B cell (primary cell): Measurements from ENCODE around the gene PLA2G2D. TPM values are rescaled to one million over a fixed set of nuclear protein-coding genes. Genes with fewer than 3 reads are reported as not detected.

ENCODE experiments used
- ATAC-seq: fragments of 200-7000 bp; cut with Tn5 transposase; one replicate; pipeline ENCODE4 v1.10.0; 2021; ENCODE audit warnings: low read depth, mild to moderate bottlenecking, moderate number of reproducible peaks, moderate library complexity
- CTCF ChIA-PET: fragments of 350-600 bp; sonication (Branson Sonifier 250); formaldehyde crosslinking; loops from one replicate; lab custom pipeline; 2021; ENCODE audit warnings: antibody characterized with exemption, inconsistent platforms; lab: Charles Lee
- POLR2A ChIA-PET: fragments of 350-600 bp; sonication (Branson Sonifier 250); formaldehyde crosslinking; loops from one replicate; lab custom pipeline; 2021; ENCODE audit warnings: antibody characterized with exemption; lab: Charles Lee
- DNase-seq: peaks from one replicate; pipeline ENCODE4 v3.0.0; 2013
- H2AFZ ChIP-seq: 2 replicates; pipeline ENCODE4 v1.6.1; 2012; ENCODE audit warnings: mild to moderate bottlenecking, low read depth, low read length; ENCODE audit not compliant: insufficient read depth, poor library complexity, severe bottlenecking
- H3K27ac ChIP-seq, 2 donors: 1 replicate in 1 of 2; 2 replicates in 1 of 2; pipeline ENCODE4 v1.5.1; 2012 to 2013; ENCODE audit warnings: low read length in 2 of 2, mild to moderate bottlenecking in 2 of 2, moderate library complexity in 1 of 2
- H3K27me3 ChIP-seq, 4 experiments: fragments of 200-600 bp in 1 of 4; sonication (generic) in 1 of 4; replicated peaks in 1 of 4; 1 replicate in 2 of 4; 2 replicates in 2 of 4; pipeline versions ENCODE4 v1.6.1 to v1.7.0; 2013 to 2016; ENCODE audit warnings: low read length in 3 of 4, mild to moderate bottlenecking in 2 of 4, mixed read lengths in 1 of 4, moderate library complexity in 1 of 4; ENCODE audit not compliant: insufficient read depth in 4 of 4, control insufficient read depth in 3 of 4; ENCODE audit errors: control extremely low read depth in 1 of 4
- H3K36me3 ChIP-seq, 2 experiments: replicated peaks in 1 of 2; 1 replicate in 1 of 2; 2 replicates in 1 of 2; pipeline versions ENCODE4 v1.6.1 to v1.7.1; 2013; ENCODE audit warnings: low read length in 1 of 2; ENCODE audit not compliant: insufficient read depth in 2 of 2, control insufficient read depth in 1 of 2; ENCODE audit errors: control extremely low read depth in 1 of 2, extremely low read depth in 1 of 2
- H3K4me1 ChIP-seq, 2 donors: fragments of 200-600 bp in 1 of 2; sonication (generic) in 1 of 2; 1 replicate in 1 of 2; 2 replicates in 1 of 2; pipeline versions ENCODE4 v1.5.1 to v1.6.1; 2013 to 2017; ENCODE audit warnings: low read length in 2 of 2; ENCODE audit not compliant: control insufficient read depth in 2 of 2, insufficient read depth in 2 of 2
- H3K4me2 ChIP-seq: replicated peaks from 2 replicates; pipeline ENCODE3; 2012; ENCODE audit warnings: mild to moderate bottlenecking, low read depth, low read length; ENCODE audit not compliant: poor library complexity, severe bottlenecking
- H3K4me3 ChIP-seq, 5 experiments: fragments of 200-600 bp in 1 of 5; sonication (generic) in 1 of 5; 1 replicate in 3 of 5; 2 replicates in 2 of 5; pipeline versions ENCODE4 v1.5.1 to v1.7.0; 2011 to 2016; ENCODE audit warnings: low read length in 4 of 5, mild to moderate bottlenecking in 4 of 5, low read depth in 2 of 5, control low read depth in 1 of 5, moderate library complexity in 1 of 5; ENCODE audit not compliant: insufficient read depth in 1 of 5; ENCODE audit errors: control extremely low read depth in 1 of 5, extremely low read depth in 1 of 5
- H3K79me2 ChIP-seq: fragments of 200-600 bp; sonication (generic); one replicate; pipeline ENCODE4 v1.6.0; 2016; ENCODE audit warnings: low read length; ENCODE audit not compliant: control insufficient read depth, insufficient read depth
- H3K9ac ChIP-seq: fragments of 200-600 bp; sonication (generic); 2 replicates; pipeline ENCODE4 v1.6.1; 2017; ENCODE audit warnings: mild to moderate bottlenecking, low read length, moderate library complexity
- H3K9me3 ChIP-seq, 3 donors: one replicate each; pipeline versions ENCODE4 v1.6.1 to v1.7.1; 2013; ENCODE audit warnings: low read length in 2 of 3; ENCODE audit not compliant: control insufficient read depth in 2 of 3, insufficient read depth in 1 of 3; ENCODE audit errors: control extremely low read depth in 1 of 3
- H4K20me1 ChIP-seq: 2 replicates; pipeline ENCODE4 v1.6.0; 2012; ENCODE audit warnings: mild to moderate bottlenecking, low read length; ENCODE audit not compliant: insufficient read depth, control insufficient read depth, poor library complexity, severe bottlenecking
- H3K27ac Mint-ChIP-seq: one replicate; pipeline ENCODE4 v1.8.0; 2021; ENCODE audit warnings: mixed read lengths
- H3K27me3 Mint-ChIP-seq: one replicate; pipeline ENCODE4 v1.8.0; 2021; ENCODE audit warnings: mixed read lengths
- H3K4me1 Mint-ChIP-seq: one replicate; pipeline ENCODE4 v1.8.0; 2021; ENCODE audit warnings: mixed read lengths
- H3K4me3 Mint-ChIP-seq: one replicate; pipeline ENCODE4 v1.8.0; 2021; ENCODE audit warnings: mixed read lengths
- H3K9me3 Mint-ChIP-seq: one replicate; pipeline ENCODE4 v1.8.0; 2022; ENCODE audit warnings: mixed read lengths; ENCODE audit not compliant: insufficient read depth
- EZH2 ChIP-seq: IDR thresholded peaks from 2 replicates; pipeline ENCODE4 v1.6.1; 2012; ENCODE audit warnings: borderline replicate concordance, low read depth, mild to moderate bottlenecking, moderate library complexity, low read length; ENCODE audit not compliant: insufficient read depth, poor library complexity, severe bottlenecking
- WGBS: methylation state at CpG from one replicate; pipeline ENCODE4 v1.1.5; 2013; ENCODE audit warnings: missing lambda C conversion rate; ENCODE audit not compliant: insufficient coverage; 5-methylcytosine and 5-hydroxymethylcytosine counted together
- intact Hi-C: fragments of 100-400 bp; cut with micrococcal nuclease; formaldehyde crosslinking; loops from one replicate; pipeline ENCODE4 v1.10.0; 2022
- polyA plus RNA-seq: library from polyadenylated mRNA; depleted of rRNA; stranded (reverse); fragments of >200 nt; gene quantifications from 2 replicates; pipeline ENCODE4 v1.2.3, GENCODE V29; 2012
- total RNA-seq, 2 donors: library from RNA; stranded (reverse); fragments of 120-200 nt in 1 of 2; gene quantifications; 1 replicate in 1 of 2; 2 replicates in 1 of 2; pipeline versions ENCODE4 v1.2.3 to v1.2.4, GENCODE V29; 2013 to 2022
- TF ChIP-seq, protein P1 (sequence below): fragments of 200-600 bp; IDR thresholded peaks from one replicate; pipeline ENCODE4 v1.8.0; 2022; ENCODE audit warnings: antibody characterized with exemption, mild to moderate bottlenecking

Gene PLA2G2D
- total and polyA plus RNA-seq, 2 donors (not counting 1 experiment from before 2014, with no cell fraction given), result 2.3 to 2.8 TPM

DNA sequence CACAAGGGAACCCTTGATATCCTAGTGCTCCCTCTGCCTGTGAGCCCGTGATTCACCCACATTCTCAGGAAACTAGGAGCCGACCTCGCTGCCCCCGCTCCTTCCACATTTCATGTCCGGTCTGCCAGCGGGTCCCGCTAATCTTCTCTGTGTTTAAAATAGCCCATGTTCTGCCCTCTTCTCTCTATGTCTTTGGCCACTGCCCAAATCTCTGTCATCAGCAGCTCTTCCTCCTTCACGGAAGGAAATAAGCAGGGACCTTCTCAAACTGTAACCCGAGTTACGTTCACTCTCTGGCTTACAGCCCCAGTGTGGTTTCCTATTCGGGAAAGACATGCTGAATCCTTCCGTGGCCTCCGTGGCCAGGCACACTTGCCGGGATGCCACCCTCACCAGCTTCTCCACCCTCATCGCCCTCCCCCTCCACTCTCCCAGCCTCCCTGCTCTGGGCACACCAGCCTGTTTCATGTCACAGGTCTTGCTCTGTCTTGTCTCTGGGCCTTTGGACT, 45.4 kb upstream of the PLA2G2D start:
- no peaks in the 10 kb centered on the region for H4K20me1 ChIP-seq
- H3K27ac ChIP-seq, result no peak overlapping the region
- H3K27me3 ChIP-seq, result peaks cover 0 to 10% (median 0%) of the 10 kb centered on the region in 4 experiments
- H3K9ac ChIP-seq, result no peak overlapping the region
- H3K4me1 ChIP-seq, result no peaks in the 10 kb centered on the region
- Mint-ChIP-seq H3K9me3 (peaks cover 22% of the 10 kb centered on the region), H3K27me3 (peaks cover 24% of the 10 kb centered on the region), H3K4me3 (no peak overlapping the region), H3K4me1 (no peaks in the 10 kb centered on the region), H3K27ac (no peak overlapping the region)
- DNase-seq, result no peak
- WGBS, result 90% methylated on average over 15 of the region's 15 CpGs
- intact Hi-C loops, result no loop called here
- ChIA-PET POLR2A (no interaction called here), CTCF (interaction anchor here (1.0 to 2.5 kb wide), 3 partner anchors 12 to 248 kb away, joined by 4 to 14 read pairs (median 9); no protein-coding TSS in a partner anchor)
- H2AFZ ChIP-seq, result no peak overlapping the region
- H3K9me3 ChIP-seq, result peaks cover 0 to 68% (median 23%) of the 10 kb centered on the region in 3 donors
- no peak for ATAC-seq
- no peaks in the 10 kb centered on the region for H3K36me3 ChIP-seq
- no peaks in the 10 kb centered on the region for H3K79me2 ChIP-seq
- no peak for TF ChIP-seq EZH2
- TF ChIP-seq, protein P1, sequence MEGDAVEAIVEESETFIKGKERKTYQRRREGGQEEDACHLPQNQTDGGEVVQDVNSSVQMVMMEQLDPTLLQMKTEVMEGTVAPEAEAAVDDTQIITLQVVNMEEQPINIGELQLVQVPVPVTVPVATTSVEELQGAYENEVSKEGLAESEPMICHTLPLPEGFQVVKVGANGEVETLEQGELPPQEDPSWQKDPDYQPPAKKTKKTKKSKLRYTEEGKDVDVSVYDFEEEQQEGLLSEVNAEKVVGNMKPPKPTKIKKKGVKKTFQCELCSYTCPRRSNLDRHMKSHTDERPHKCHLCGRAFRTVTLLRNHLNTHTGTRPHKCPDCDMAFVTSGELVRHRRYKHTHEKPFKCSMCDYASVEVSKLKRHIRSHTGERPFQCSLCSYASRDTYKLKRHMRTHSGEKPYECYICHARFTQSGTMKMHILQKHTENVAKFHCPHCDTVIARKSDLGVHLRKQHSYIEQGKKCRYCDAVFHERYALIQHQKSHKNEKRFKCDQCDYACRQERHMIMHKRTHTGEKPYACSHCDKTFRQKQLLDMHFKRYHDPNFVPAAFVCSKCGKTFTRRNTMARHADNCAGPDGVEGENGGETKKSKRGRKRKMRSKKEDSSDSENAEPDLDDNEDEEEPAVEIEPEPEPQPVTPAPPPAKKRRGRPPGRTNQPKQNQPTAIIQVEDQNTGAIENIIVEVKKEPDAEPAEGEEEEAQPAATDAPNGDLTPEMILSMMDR, result no peak
- no peak overlapping the region for H3K4me2 ChIP-seq
- no peak overlapping the region for H3K4me3 ChIP-seq

GRCh38 chr1:20160034-20160433, 40.7 kb upstream of the PLA2G2D start:
- Mint-ChIP-seq H3K9me3 (peaks cover 27% of the 10 kb centered on the region), H3K4me1 (no peaks in the 10 kb centered on the region), H3K27me3 (peaks cover 5% of the 10 kb centered on the region), H3K27ac (no peak overlapping the region), H3K4me3 (no peak overlapping the region)
- peaks cover 0 to 84% (median 41%) of the 10 kb centered on the region in 3 donors for H3K9me3 ChIP-seq
- H3K27me3 ChIP-seq, result peaks cover 0 to 4% (median 0%) of the 10 kb centered on the region in 4 experiments
- H3K9ac ChIP-seq, result no peak overlapping the region
- ChIA-PET CTCF (no interaction called here), POLR2A (no interaction called here)
- H3K27ac ChIP-seq, result no peak overlapping the region
- WGBS, result no CpG with 5 or more reads among the region's 1 CpG
- intact Hi-C loops, result no loop called here
- no peaks in the 10 kb centered on the region for H4K20me1 ChIP-seq
- no peak for TF ChIP-seq EZH2
- TF ChIP-seq, protein P1, result no peak
- ATAC-seq, result no peak
- H3K4me2 ChIP-seq, result no peak overlapping the region
- no peak overlapping the region for H2AFZ ChIP-seq
- DNase-seq, result peak; percentile 51
- no peaks in the 10 kb centered on the region for H3K79me2 ChIP-seq
- no peaks in the 10 kb centered on the region for H3K4me1 ChIP-seq
- H3K4me3 ChIP-seq, result no peak overlapping the region
- H3K36me3 ChIP-seq, result no peaks in the 10 kb centered on the region
